ENCODE measurements around the gene CCDC74A.
"Not testable (repeated sequence)": the region's sequence is repeated elsewhere in the genome, so short reads cannot be mapped to it uniquely, and the experiment has no call there.

CCDC74A gene

GRCh38 chr2:131529864-131530445 is 2.3 kb downstream of the CCDC74A start:
- not testable (repeated sequence) for DNase-seq

- DNase-seq, result not testable (repeated sequence)
Measured at GRCh38 chr2:131530626-131531344, 3.1 kb downstream of the CCDC74A start.

- not testable (repeated sequence) for DNase-seq
Measured at GRCh38 chr2:131531547-131532185, 4.0 kb downstream of the CCDC74A start.

- not testable (repeated sequence) for DNase-seq
Measured at GRCh38 chr2:131532723-131533608, 5.3 kb downstream of the CCDC74A start.

GRCh38 chr2:131533609-131534316 is 6.1 kb downstream of the CCDC74A start:
- DNase-seq, result not testable (repeated sequence)

- DNase-seq, result not testable (repeated sequence)
Measured at GRCh38 chr2:131534317-131534672, 6.6 kb downstream of the CCDC74A start.

- DNase-seq, result not testable (repeated sequence)
Measured at GRCh38 chr2:131534965-131535364, 7.3 kb downstream of the CCDC74A start.

GRCh38 chr2:131535526-131535925 is 7.8 kb downstream of the CCDC74A start:
- DNase-seq, result no peak

- not testable (repeated sequence) for DNase-seq
Measured at GRCh38 chr2:131535951-131536826, 8.5 kb downstream of the CCDC74A start.

GRCh38 chr2:131536841-131537240 is 9.2 kb downstream of the CCDC74A start:
- DNase-seq, result not testable (repeated sequence)

- not testable (repeated sequence) for DNase-seq
Measured at GRCh38 chr2:131538856-131539255, 11.2 kb downstream of the CCDC74A start.

GRCh38 chr2:131542438-131543384 is 15.0 kb downstream of the CCDC74A start:
- peak; percentile 95 for DNase-seq

GRCh38 chr2:131543385-131543891 is 15.8 kb downstream of the CCDC74A start:
- no peak for DNase-seq

GRCh38 chr2:131544006-131544812 is 16.5 kb downstream of the CCDC74A start:
- DNase-seq, result not testable (repeated sequence)

GRCh38 chr2:131544813-131545165 is 17.1 kb downstream of the CCDC74A start:
- not testable (repeated sequence) for DNase-seq

- no peak for DNase-seq
Measured at GRCh38 chr2:131552871-131553270, 25.2 kb downstream of the CCDC74A start.

- DNase-seq, result no peak
Measured at GRCh38 chr2:131556998-131557397, 29.3 kb downstream of the CCDC74A start.

GRCh38 chr2:131557558-131558321 is 30.1 kb downstream of the CCDC74A start:
- DNase-seq, result no peak
